Activated CD8-positive, alpha-beta T cell treated with anti-CD3 and anti-CD28 coated beads for 36 hours (primary cell): ENCODE measurements around the gene OR10A7. TPM values are rescaled to one million over a fixed set of nuclear protein-coding genes. Genes with fewer than 3 reads are reported as not detected.
A peak's percentile ranks its signal among the peaks of the same experiment; 100 is the strongest.
"Not testable (repeated sequence)": the region's sequence is repeated elsewhere in the genome, so short reads cannot be mapped to it uniquely, and the experiment has no call there.

Experiments used
- ATAC-seq: fragments of 200-7000 bp; cut with Tn5 transposase; one replicate; pipeline ENCODE4 v1.10.0; 2021; ENCODE audit warnings: mild to moderate bottlenecking, moderate library complexity
- CTCF ChIA-PET: fragments of 350-600 bp; sonication (Branson Sonifier 250); formaldehyde crosslinking; loops from one replicate; lab custom pipeline; 2021; ENCODE audit warnings: antibody characterized with exemption; lab: Charles Lee
- POLR2A ChIA-PET: fragments of 350-600 bp; sonication (Branson Sonifier 250); formaldehyde crosslinking; loops from one replicate; lab custom pipeline; 2021; ENCODE audit warnings: antibody characterized with exemption; lab: Charles Lee
- DNase-seq: peaks from one replicate; pipeline ENCODE4 v3.0.0-alpha.2; 2020
- H3K27ac Mint-ChIP-seq: one replicate; pipeline ENCODE4 v1.8.0; 2021; ENCODE audit warnings: mild to moderate bottlenecking, mixed read lengths
- H3K27me3 Mint-ChIP-seq: one replicate; pipeline ENCODE4 v1.8.0; 2021; ENCODE audit warnings: mixed read lengths
- H3K36me3 Mint-ChIP-seq: one replicate; pipeline ENCODE4 v1.8.0; 2021; ENCODE audit warnings: low read depth, mixed read lengths
- H3K4me1 Mint-ChIP-seq: one replicate; pipeline ENCODE4 v1.8.0; 2021; ENCODE audit warnings: low read depth, mixed read lengths
- H3K4me3 Mint-ChIP-seq: one replicate; pipeline ENCODE4 v1.8.0; 2021; ENCODE audit warnings: mild to moderate bottlenecking, moderate library complexity, mixed read lengths
- H3K9me3 Mint-ChIP-seq: one replicate; pipeline ENCODE4 v1.8.0; 2021; ENCODE audit warnings: mixed read lengths
- intact Hi-C: fragments of 100-400 bp; cut with micrococcal nuclease; formaldehyde crosslinking; loops from one replicate; pipeline ENCODE4 v1.10.0; 2022
- total RNA-seq, 2 experiments: library from RNA; stranded (reverse); gene quantifications; one replicate each; pipeline ENCODE4 v1.2.3, GENCODE V29; 2021
- TF ChIP-seq, protein P1 (sequence below): fragments of 200-600 bp; IDR thresholded peaks from one replicate; pipeline ENCODE4 v1.8.0; 2022; ENCODE audit warnings: antibody characterized with exemption, mild to moderate bottlenecking

The OR10A7 gene, protein sequence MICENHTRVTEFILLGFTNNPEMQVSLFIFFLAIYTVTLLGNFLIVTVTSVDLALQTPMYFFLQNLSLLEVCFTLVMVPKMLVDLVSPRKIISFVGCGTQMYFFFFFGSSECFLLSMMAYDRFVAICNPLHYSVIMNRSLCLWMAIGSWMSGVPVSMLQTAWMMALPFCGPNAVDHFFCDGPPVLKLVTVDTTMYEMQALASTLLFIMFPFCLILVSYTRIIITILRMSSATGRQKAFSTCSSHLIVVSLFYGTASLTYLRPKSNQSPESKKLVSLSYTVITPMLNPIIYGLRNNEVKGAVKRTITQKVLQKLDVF
- not detected for total RNA-seq

DNA sequence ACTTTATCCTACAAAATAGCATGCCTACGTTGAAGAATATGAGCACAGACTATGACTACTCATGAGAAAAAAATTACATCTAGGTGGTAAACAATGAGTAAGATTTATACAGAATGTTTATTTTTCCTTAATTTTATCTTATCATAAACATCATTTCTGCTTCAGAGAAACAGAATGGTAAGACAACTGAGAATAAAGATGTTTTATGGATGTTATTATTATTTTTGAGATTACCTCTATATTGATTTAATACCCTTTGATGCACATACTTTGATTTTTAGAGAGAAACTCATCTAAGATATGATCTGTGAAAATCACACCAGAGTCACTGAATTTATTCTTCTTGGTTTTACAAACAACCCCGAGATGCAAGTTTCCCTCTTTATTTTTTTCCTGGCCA is at the start of gene OR10A7:
Gene OR10A7 (plus strand): TSS at position 301 of the 400 bp plus-strand sequence. CDS start 0 bp downstream, at position 301.
- peaks cover 19% of the 10 kb centered on the region for H3K27me3 Mint-ChIP-seq
- no peaks in the 10 kb centered on the region for H3K36me3 Mint-ChIP-seq
- TF ChIP-seq, protein P1, sequence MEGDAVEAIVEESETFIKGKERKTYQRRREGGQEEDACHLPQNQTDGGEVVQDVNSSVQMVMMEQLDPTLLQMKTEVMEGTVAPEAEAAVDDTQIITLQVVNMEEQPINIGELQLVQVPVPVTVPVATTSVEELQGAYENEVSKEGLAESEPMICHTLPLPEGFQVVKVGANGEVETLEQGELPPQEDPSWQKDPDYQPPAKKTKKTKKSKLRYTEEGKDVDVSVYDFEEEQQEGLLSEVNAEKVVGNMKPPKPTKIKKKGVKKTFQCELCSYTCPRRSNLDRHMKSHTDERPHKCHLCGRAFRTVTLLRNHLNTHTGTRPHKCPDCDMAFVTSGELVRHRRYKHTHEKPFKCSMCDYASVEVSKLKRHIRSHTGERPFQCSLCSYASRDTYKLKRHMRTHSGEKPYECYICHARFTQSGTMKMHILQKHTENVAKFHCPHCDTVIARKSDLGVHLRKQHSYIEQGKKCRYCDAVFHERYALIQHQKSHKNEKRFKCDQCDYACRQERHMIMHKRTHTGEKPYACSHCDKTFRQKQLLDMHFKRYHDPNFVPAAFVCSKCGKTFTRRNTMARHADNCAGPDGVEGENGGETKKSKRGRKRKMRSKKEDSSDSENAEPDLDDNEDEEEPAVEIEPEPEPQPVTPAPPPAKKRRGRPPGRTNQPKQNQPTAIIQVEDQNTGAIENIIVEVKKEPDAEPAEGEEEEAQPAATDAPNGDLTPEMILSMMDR = no peak
- H3K4me3 Mint-ChIP-seq = no peak within 1 kb of the TSS
- no peak within 1 kb of the TSS for H3K27ac Mint-ChIP-seq
- no peaks in the 10 kb centered on the region for H3K9me3 Mint-ChIP-seq
- ATAC-seq (no peak), DNase-seq (no peak)
- H3K4me1 Mint-ChIP-seq = no peaks in the 10 kb centered on the region
- CTCF ChIA-PET = no interaction called here
- intact Hi-C loops = no loop called here
- POLR2A ChIA-PET = no interaction called here

DNA sequence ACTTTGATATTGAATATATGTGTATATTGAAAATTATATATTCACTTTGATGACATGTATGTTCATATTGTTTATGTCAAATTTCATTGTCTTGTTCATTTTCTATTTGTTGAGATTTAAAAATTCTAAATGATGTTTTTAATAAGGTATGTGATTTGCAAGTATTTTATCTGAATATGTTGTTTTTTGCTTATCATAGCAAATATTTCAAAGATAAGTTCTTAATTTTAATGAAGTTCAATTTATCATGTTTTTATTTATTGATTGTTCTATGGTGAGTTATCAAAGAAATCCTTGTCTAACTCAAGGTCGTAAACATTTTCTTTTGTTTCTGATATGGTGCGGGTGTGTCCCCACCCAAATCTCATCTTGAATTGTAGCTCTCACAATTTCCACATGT is 49.4 kb upstream of the OR10A7 start:
- CTCF ChIA-PET = no interaction called here
- H3K27me3 Mint-ChIP-seq = peaks cover 13% of the 10 kb centered on the region
- H3K4me3 Mint-ChIP-seq = no peak overlapping the region
- ATAC-seq = no peak
- no peaks in the 10 kb centered on the region for H3K4me1 Mint-ChIP-seq
- intact Hi-C loops = no loop called here
- no peak for DNase-seq
- no peaks in the 10 kb centered on the region for H3K36me3 Mint-ChIP-seq
- TF ChIP-seq, protein P1 = no peak
- POLR2A ChIA-PET = no interaction called here
- H3K27ac Mint-ChIP-seq = no peak overlapping the region
- H3K9me3 Mint-ChIP-seq = no peaks in the 10 kb centered on the region

DNA sequence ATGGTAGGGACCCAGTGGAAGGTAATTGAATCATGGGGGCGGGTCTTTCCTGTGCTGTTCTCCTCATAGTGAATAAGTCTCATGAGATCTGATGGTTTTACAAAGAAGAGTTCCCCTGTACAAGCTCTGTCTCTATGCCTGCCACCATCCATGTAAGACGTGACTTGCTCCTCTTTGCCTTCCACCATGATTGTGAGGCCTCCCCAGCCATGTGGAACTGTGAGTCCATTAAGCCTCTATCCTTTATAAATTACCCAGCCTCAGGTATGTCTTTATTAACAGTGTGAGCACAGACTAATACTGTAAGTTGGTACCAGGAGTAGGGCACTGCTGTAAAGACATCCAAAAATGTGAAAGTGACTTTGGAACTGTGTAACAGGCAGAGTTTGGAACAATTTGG is 49.0 kb upstream of the OR10A7 start:
- not testable (repeated sequence) for H3K27ac Mint-ChIP-seq
- H3K27me3 Mint-ChIP-seq = peaks cover 17% of the 10 kb centered on the region

DNA sequence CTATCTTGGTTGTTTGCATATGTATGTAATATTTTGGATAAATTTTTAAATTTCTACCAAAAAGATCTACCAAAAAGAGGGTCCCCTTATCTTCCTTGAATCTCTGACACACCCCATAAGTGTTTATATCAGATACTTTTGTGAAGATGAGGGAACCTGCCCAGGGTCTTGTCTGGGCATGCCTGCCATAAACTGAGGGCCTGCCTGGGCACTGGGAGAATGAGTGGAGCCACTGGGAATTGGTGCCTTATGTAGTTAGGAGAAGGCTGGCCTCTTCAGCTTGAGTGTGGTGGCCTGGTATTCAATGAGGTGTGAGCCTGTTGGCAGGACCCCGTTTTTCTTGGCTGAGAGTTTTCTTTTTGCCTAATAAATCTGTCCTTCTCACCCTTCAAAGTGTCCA is 48.1 kb upstream of the OR10A7 start:
- TF ChIP-seq, protein P1 = no peak
- ATAC-seq (no peak), DNase-seq (no peak)
- ChIA-PET POLR2A (no interaction called here), CTCF (no interaction called here)
- intact Hi-C loops = no loop called here
- Mint-ChIP-seq H3K4me1 (no peaks in the 10 kb centered on the region), H3K36me3 (no peaks in the 10 kb centered on the region), H3K9me3 (no peaks in the 10 kb centered on the region), H3K27ac (no peak overlapping the region), H3K27me3 (peaks cover 19% of the 10 kb centered on the region), H3K4me3 (no peak overlapping the region)

More for the DNA sequence above, 49.0 kb upstream of the OR10A7 start:
- CTCF ChIA-PET, H3K36me3 Mint-ChIP-seq, DNase-seq, intact Hi-C loops, H3K9me3 Mint-ChIP-seq, ATAC-seq, POLR2A ChIA-PET, H3K4me3 Mint-ChIP-seq, H3K4me1 Mint-ChIP-seq: not testable (repeated sequence)

DNA sequence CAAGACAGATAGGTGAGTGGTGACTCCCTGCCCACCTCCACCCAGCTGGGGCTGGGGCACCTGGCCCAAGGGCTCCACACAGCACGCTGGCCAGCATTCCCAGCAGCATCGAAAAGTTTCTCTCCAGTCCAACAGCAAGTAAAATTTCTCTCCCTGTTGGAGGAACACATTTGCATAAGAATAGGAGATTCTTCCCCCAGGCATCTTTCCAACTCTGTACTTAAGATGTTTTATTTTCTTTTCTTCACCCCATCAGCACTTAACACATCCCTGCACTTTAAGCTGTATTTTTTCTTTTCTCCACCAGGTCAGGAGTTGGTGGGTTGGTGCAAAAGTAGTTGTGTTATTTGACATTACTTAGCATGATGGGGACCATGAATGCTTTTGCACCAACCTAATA is 47.4 kb upstream of the OR10A7 start:
- H3K4me1 Mint-ChIP-seq = no peaks in the 10 kb centered on the region
- H3K27ac Mint-ChIP-seq = peak overlapping the region; percentile 21
- peaks cover 26% of the 10 kb centered on the region for H3K27me3 Mint-ChIP-seq
- H3K4me3 Mint-ChIP-seq = no peak overlapping the region
- CTCF ChIA-PET = interaction anchor here (0.7 kb wide), 1 partner anchor 47 kb away, joined by 3 read pairs; the partner anchor contains the start of gene OR9K2
- H3K36me3 Mint-ChIP-seq = no peaks in the 10 kb centered on the region
- POLR2A ChIA-PET = no interaction called here
- TF ChIP-seq, protein P1 = no peak
- intact Hi-C loops = no loop called here
- no peak for DNase-seq
- no peak for ATAC-seq
- no peaks in the 10 kb centered on the region for H3K9me3 Mint-ChIP-seq
